Measurements from ENCODE around the gene KRTAP5-3.
A peak's percentile ranks its signal among the peaks of the same experiment; 100 is the strongest.

Gene KRTAP5-3

DNA sequence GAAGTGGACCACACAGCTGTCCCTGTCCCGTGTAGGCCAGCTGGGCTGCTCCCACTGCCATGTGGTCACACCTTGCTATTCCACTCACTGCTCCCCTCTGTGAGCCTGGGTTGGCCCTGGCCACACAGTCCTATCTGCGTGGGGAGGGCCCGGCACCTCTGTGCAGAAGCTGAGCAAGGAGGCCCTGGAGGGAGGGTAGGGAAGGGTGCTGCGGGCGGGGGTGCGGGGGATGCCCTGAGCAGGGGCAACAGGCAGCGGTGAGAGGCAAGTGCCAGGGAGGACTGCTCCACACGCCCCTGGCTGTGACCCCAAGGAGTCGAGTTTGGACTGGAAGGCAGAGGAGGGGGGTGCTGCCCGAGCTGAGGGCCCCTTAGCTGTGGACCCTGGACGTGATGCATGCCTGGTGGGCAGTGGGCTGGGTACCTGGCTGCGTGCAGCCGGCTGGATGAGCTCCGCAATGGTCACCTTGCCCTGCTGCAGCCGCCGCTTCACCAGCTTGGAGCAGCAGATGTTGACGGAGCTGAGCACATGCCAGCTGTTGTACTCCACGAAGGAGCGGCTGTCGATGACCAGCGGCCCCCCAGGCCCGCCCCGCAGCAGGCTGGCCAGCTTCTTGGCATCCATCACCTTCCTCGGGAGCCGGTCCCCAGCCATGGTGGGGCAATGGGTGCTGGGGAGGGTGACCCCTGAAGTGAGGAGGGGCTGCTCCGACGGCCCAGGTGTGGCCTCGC, 42.9 kb downstream of the KRTAP5-3 start:
- H3K9me3 Mint-ChIP-seq, result no peaks in the 10 kb centered on the region
- H3K36me3 Mint-ChIP-seq, result peaks cover 3% of the 10 kb centered on the region
- DNase-seq (ENCODE audit: low spot score in 2 of 2) (no peak), ATAC-seq (ENCODE audit: low read depth) (no peak)
- H3K27me3 Mint-ChIP-seq, result peaks cover 6% of the 10 kb centered on the region
- no peak overlapping the region for H3K4me3 Mint-ChIP-seq
- peaks cover 8% of the 10 kb centered on the region for H3K4me1 Mint-ChIP-seq
- H3K27ac Mint-ChIP-seq, result no peak overlapping the region

DNA sequence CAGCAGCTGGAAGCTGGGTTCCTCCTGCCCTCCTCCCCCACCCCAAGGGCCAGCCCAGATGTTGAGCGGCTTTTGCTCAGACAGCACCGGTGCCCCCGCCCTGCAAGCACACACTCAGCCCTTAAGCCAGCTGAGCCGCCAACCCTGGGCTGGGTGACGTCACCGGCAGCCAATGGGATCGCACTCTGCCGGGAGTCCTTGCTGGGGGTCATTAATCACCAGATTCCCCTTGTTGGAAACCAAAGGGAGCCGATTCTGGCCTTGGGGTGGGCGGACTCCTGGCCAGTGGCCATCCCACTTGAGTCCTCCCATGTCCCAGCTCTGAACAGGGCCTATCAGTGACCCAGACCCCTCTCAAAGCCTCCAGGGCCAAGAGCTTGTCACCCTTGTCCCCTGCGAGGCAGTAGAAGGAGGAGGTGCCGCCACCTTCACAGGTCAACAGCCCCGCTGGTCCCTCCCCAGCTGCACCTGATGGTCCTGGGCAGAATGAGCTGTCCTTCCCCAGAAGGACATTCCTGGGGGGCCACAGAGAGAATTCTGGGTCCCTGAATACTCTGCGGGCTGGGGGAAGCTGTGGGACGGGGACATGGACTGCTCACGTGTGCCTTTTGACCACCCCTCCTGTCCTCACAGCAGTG, 43.6 kb downstream of the KRTAP5-3 start:
- ATAC-seq (ENCODE audit: low read depth) (peak; percentile 29), DNase-seq (ENCODE audit: low spot score in 2 of 2) (peak in 1 of 2 donors; percentile 51)
- H3K9me3 Mint-ChIP-seq, result no peaks in the 10 kb centered on the region
- no peak overlapping the region for H3K4me3 Mint-ChIP-seq
- H3K27me3 Mint-ChIP-seq, result peaks cover 6% of the 10 kb centered on the region
- peaks cover 3% of the 10 kb centered on the region for H3K36me3 Mint-ChIP-seq
- H3K27ac Mint-ChIP-seq, result no peak overlapping the region
- H3K4me1 Mint-ChIP-seq, result peaks cover 8% of the 10 kb centered on the region

DNA sequence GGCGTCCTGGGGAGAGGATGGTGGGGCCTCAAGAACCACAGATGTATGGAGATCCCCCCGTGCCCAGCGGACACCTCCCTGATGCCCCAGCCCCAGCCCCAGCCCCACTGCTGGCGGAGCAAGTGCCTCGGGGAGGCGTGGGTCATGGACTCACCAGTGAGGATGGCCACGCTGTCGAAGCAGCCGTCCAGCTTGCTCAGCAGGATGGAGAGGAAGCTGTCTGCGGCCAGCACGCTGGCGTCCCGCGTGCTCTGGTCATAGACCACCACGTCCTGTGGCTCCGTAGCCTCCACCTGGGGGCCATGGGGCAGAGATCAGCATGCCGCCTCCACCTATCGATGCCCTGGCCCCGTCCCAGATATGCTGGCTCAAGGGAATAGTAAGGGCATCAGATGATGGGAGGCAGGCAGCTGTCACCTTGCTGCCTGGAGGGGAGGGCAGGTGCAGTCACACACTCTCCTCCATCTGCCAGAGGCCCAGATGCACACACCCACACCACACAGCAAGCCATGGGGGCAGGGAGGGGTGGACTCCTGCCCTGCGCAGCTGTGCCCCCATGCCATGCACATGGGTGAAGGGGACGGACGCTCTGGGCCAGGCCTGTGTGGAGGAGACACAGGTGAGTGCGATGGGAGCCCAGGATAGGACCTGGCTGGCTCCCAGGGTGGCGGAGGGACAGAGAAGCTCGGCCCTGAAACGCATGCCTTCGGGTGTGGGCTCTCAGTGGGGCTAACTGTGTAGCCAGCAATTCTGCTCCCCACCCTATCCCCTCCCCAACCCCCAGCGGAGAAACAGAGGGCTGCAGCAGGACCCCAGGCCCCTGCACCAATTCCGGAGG, 44.3 kb downstream of the KRTAP5-3 start:
- Mint-ChIP-seq H3K4me1 (peaks cover 8% of the 10 kb centered on the region), H3K27ac (no peak overlapping the region), H3K9me3 (no peaks in the 10 kb centered on the region), H3K27me3 (peaks cover 4% of the 10 kb centered on the region), H3K36me3 (peaks cover 3% of the 10 kb centered on the region), H3K4me3 (no peak overlapping the region)
- DNase-seq (ENCODE audit: low spot score in 2 of 2), result no peak
- no peak for ATAC-seq (ENCODE audit: low read depth)

DNA sequence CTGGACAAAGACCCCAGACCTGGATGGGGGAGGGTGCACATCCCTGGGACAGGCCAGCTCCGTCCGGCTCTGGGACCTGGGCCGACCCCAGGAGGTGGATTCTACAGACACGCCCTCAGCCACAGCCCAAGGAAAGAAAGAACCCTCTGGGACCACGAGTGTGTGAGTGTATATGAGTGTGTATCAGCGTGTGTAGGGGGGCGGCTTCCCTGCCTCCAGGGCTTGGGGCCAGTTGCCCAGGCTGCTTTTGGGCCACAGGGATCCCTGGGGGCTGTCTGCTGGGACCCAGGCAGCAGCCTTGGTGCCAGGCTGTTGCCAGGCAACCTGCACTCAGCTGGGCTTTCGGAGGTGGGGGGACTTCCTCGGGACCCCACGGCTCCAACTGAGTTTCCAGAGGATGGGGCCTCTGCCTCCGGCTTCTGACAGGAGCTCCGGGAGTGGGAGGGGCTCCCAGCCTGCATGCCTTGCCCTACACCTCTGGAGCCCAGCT, 45.1 kb downstream of the KRTAP5-3 start:
- ATAC-seq (ENCODE audit: low read depth) (no peak), DNase-seq (ENCODE audit: low spot score in 2 of 2) (no peak)
- Mint-ChIP-seq H3K4me1 (peaks cover 9% of the 10 kb centered on the region), H3K36me3 (peaks cover 3% of the 10 kb centered on the region), H3K27me3 (peaks cover 4% of the 10 kb centered on the region), H3K9me3 (no peaks in the 10 kb centered on the region), H3K4me3 (no peak overlapping the region), H3K27ac (no peak overlapping the region)

DNA sequence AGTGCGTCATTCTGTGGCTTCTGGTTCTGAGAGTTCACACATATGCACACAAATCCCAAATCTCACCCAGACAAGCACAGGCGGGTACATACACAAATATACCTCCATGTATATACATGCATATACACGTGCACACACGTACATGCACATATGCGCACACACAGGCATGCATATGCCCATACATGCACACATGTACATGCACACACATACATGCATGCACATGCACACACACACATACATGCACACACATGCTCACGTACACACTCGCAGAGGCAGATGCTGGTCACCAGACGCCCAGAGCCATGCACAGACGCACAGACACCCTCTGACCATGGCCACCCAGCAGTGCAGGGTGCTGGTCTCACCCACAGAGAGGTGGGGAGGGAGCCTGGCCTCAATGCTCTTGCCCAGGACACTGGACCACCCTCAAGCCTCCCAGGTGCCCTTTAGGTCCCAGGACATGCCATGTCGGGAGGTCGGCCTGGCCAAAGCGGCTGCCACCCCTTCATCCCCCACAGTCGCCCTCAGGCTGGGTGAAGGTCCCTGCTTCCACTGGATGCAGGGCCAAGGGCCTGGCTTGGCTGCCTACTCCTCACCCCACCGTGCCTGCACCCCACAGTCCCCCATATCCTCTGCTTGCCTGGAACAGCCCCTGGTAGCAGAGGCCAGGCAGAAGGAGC, 45.7 kb downstream of the KRTAP5-3 start:
- Mint-ChIP-seq H3K4me1 (peaks cover 9% of the 10 kb centered on the region), H3K9me3 (no peaks in the 10 kb centered on the region), H3K27ac (peak overlapping the region; percentile 7), H3K36me3 (peaks cover 4% of the 10 kb centered on the region), H3K27me3 (peaks cover 4% of the 10 kb centered on the region), H3K4me3 (no peak overlapping the region)
- no peak for ATAC-seq (ENCODE audit: low read depth)
- no peak for DNase-seq (ENCODE audit: low spot score in 2 of 2)

DNA sequence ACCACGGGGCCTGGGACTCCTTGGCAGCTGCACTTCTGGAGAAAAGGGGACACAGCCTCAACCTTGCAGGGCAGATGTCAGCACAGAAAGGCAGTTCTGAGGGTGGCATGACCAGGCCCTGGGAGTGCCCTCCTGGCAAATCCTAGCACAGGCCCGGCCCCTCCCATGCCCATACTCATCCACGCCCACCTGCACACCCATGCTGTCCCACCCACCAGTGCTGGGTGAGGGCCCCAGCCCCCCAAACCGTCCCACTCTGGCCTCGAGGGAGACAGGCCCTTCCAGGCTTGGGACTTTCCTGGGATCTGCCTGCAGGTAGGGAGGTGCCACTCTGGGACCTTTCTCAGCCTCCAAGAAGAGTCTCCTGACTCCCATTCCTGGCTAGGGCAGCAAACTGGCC, 46.3 kb downstream of the KRTAP5-3 start:
- ATAC-seq (ENCODE audit: low read depth) (no peak), DNase-seq (ENCODE audit: low spot score in 2 of 2) (no peak)
- H3K4me1 Mint-ChIP-seq, result peaks cover 9% of the 10 kb centered on the region
- no peaks in the 10 kb centered on the region for H3K9me3 Mint-ChIP-seq
- no peak overlapping the region for H3K4me3 Mint-ChIP-seq
- H3K27ac Mint-ChIP-seq, result peak overlapping the region; percentile 25
- peaks cover 6% of the 10 kb centered on the region for H3K36me3 Mint-ChIP-seq
- H3K27me3 Mint-ChIP-seq, result peaks cover 5% of the 10 kb centered on the region

DNA sequence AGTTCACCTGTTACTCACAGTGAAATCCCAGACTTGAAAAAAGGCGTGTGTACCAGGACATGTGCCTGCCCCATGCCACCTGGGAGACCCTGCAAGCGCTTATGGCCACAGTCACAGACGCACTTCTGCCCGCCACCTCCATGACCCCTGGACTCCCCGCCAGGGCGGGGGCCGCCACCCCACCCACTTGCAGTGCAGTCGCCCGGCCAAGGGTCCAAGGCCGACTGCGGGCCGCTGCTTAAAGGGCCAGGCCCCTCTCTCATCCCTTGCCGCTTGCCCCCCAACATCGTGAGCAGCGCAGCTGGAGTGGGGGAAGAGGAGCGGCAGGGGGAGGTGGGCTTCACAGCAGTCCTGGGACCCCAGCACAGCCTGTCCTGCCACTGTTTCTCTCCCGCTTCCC, 47.0 kb downstream of the KRTAP5-3 start:
- Mint-ChIP-seq H3K36me3 (peaks cover 6% of the 10 kb centered on the region), H3K27ac (no peak overlapping the region), H3K27me3 (peaks cover 5% of the 10 kb centered on the region), H3K4me1 (peaks cover 9% of the 10 kb centered on the region), H3K9me3 (no peaks in the 10 kb centered on the region), H3K4me3 (no peak overlapping the region)
- DNase-seq (ENCODE audit: low spot score in 2 of 2) (no peak), ATAC-seq (ENCODE audit: low read depth) (no peak)

DNA sequence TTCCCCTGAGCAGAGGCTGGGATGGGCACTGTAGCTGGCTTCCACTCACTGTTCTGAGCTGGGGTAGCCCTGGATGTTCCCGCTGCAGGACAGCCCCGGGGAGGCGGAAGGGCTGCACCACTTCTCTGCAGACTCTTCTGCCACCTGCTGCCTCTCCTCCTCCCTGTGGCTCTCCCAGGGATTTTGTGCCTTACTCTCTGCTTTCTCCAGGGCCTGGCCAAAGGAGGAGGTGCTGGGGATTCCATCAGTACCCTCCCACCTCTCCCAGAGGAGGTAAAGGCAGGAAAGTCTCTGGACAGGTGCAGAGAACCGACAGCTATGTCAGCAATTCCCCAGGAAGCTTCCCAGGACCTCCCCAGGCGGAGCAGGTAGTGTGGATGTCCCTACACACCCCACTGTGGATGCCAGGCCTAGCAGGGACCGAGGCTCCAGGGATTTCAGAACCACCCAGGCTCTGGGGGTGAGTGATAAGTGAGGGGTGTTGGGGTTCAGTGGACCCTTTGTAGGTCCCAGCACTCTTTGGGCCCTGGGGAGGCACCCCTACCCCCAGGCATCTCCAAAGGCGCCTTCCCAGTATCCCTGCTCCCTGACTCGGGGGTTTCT, 47.5 kb downstream of the KRTAP5-3 start:
- DNase-seq (ENCODE audit: low spot score in 2 of 2), result no peak
- Mint-ChIP-seq H3K27ac (no peak overlapping the region), H3K9me3 (no peaks in the 10 kb centered on the region), H3K27me3 (peaks cover 4% of the 10 kb centered on the region), H3K4me3 (no peak overlapping the region), H3K4me1 (peaks cover 9% of the 10 kb centered on the region), H3K36me3 (peaks cover 6% of the 10 kb centered on the region)
- ATAC-seq (ENCODE audit: low read depth), result no peak

DNA sequence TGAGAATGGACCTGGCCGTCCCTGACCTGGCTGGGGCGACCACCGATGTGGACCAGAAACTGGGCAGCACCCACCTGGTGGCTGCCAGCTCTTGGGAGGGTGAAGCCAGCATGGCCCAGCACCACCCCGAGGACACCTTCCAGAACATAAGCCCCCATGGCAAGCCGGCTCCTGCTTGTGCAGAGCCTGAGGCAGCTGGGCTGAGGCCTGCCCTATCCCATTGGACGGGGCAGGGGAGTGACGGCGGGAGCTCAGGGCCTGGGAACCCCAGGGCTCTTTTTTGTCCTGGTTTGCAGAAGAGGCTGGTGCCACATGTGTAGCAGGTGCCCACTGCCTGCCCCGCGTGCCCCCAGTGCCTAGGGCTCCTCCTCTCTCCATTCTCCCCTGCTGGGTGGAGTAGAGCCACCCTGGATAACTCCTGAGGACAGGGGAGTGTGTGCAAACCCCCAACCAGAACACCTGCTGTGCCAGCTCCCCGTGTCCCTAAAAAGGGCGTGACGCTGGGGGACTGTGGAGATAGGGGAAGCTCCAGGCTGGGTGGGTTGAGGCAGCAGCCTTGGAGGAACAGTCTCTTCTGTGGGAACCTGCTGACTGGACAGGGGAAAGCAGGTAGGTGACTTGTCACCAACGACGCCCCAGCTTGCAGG, 48.1 kb downstream of the KRTAP5-3 start:
- no peak overlapping the region for H3K27ac Mint-ChIP-seq
- H3K36me3 Mint-ChIP-seq, result peaks cover 6% of the 10 kb centered on the region
- no peak overlapping the region for H3K4me3 Mint-ChIP-seq
- ATAC-seq (ENCODE audit: low read depth) (no peak), DNase-seq (ENCODE audit: low spot score in 2 of 2) (no peak)
- H3K9me3 Mint-ChIP-seq, result no peaks in the 10 kb centered on the region
- H3K27me3 Mint-ChIP-seq, result peaks cover 6% of the 10 kb centered on the region
- H3K4me1 Mint-ChIP-seq, result peaks cover 9% of the 10 kb centered on the region

DNA sequence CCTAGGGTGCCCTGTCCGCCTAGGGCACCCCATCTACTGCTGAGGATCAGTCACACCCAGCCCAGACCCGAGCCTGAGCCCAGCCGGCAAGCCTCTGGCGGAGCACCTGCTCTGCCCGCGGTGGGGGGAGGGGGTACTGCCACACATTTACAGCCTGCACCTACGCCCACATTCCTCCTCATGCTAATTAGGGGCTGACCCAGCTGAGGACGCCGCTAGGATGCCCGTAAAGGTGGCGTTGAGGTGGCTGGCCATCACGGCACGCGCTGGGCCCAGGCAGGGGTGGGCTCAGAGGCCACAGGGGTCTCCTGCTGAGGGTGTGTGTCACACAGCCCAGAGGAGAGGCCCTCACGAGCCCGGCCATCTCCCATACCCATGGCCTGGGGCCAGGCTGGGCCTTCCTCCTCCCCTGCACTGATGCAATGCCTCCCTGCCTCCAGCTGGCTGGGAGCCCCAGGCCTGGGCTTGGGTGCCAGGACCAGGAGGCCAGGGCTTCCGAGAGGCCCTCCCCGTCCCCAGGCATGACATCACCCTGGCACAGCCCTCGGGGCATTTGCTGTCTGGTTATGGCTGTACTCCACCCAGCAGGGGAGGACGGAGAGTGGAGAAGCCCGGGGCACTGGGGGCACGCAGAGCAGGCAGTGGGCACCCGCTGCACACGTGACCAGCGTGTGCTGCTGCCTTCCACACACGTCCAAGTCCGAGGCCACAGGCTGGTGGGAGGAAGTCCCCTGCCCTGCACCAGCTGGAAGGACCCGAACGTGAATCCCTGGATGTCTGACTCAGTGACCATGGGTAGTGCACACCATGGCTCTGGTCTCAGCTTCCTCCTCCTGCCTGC, 48.9 kb downstream of the KRTAP5-3 start:
- Mint-ChIP-seq H3K4me3 (no peak overlapping the region), H3K36me3 (peaks cover 6% of the 10 kb centered on the region), H3K27ac (peak overlapping the region; percentile 53), H3K4me1 (peaks cover 9% of the 10 kb centered on the region), H3K9me3 (no peaks in the 10 kb centered on the region), H3K27me3 (peaks cover 6% of the 10 kb centered on the region)
- ATAC-seq (ENCODE audit: low read depth), result peak; percentile 72
- peak in 1 of 2 donors; percentile 52 for DNase-seq (ENCODE audit: low spot score in 2 of 2)

DNA sequence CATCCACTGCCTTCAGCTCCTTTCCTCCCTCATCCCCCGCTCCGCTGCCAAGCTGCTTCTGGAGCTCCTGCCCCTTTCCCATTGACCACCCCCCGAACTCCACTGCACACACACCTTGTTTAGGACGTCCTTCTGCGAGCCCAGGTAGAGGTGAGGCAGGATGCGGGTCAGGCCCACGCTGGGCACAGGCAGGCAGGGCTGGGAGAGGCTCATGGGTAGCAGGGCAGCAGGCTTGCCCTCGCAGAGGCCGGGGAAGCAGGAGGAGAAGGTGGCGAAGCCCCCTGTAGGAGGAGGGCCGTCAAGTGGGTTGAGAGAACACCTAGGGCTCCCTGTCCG, 49.5 kb downstream of the KRTAP5-3 start:
- peaks cover 6% of the 10 kb centered on the region for H3K36me3 Mint-ChIP-seq
- H3K4me3 Mint-ChIP-seq, result no peak overlapping the region
- ATAC-seq (ENCODE audit: low read depth), result no peak

DNA sequence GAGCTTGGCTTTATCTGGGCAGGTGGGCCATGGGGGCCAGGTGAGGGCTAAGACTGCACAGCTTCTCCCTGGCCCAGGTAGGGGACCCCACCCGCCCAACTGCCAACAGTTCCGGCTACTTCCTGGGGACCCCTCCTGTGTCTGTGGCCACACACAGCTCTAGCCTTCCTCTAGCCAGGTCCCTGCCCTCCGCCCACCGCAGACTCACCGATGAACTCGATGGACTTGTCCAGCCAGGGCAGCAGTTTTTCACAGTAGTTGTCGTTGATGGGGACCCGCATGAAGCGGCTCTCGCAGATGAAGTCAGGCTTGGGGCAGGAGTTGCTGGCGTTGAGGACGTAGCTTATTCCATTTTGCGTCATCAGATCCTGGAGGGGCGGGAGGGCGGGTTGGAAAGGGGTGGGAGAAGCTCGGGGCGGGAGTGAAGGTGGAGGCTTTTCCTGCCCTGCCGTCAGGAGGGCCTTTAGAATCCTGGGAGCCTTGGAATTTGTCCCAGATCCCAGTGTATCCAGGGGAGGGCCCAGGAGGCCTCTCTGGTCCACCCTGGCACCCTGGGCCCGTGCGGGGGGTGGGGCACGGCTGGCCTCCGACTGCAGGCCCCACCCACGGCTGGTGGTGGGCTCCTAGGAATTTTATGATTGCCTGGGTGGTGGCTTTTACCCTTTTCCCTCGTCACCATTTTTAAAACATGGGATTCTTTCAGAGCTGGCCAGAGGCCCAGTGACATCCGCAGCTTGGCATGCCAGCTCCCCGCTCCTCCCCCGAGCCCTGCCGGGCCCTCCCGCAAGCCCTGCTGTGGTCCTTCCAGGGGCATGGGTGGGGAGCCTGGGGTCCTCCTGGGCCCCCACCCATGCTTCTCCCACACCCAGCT, 50.1 kb downstream of the KRTAP5-3 start:
- Mint-ChIP-seq H3K27ac (peak overlapping the region; percentile 53), H3K4me3 (no peak overlapping the region), H3K36me3 (peaks cover 6% of the 10 kb centered on the region), H3K27me3 (peaks cover 9% of the 10 kb centered on the region), H3K4me1 (peaks cover 9% of the 10 kb centered on the region), H3K9me3 (no peaks in the 10 kb centered on the region)
- ATAC-seq (ENCODE audit: low read depth), result no peak
- DNase-seq (ENCODE audit: low spot score in 2 of 2), result no peak

More for the DNA sequence above, 49.5 kb downstream of the KRTAP5-3 start:
- no peak for DNase-seq (ENCODE audit: low spot score in 2 of 2)
- Mint-ChIP-seq H3K27me3 (peaks cover 8% of the 10 kb centered on the region), H3K4me1 (peaks cover 9% of the 10 kb centered on the region), H3K9me3 (no peaks in the 10 kb centered on the region), H3K27ac (peak overlapping the region; percentile 53)
